Astrocyte (in vitro differentiated cells and primary cell): ENCODE results near the gene RALY.

Experiments
- EZH2 ChIP-seq: IDR thresholded peaks from 2 replicates; pipeline ENCODE4 v1.6.1; 2012; ENCODE audit warnings: mild to moderate bottlenecking, low read length, inconsistent platforms; ENCODE audit not compliant: insufficient read depth
- TF ChIP-seq, protein P1 (sequence below): IDR thresholded peaks from 2 replicates; pipeline ENCODE4 v1.5.1; 2011; ENCODE audit warnings: low read depth, mild to moderate bottlenecking, inconsistent platforms, low read length, moderate library complexity; ENCODE audit not compliant: insufficient read depth

DNA sequence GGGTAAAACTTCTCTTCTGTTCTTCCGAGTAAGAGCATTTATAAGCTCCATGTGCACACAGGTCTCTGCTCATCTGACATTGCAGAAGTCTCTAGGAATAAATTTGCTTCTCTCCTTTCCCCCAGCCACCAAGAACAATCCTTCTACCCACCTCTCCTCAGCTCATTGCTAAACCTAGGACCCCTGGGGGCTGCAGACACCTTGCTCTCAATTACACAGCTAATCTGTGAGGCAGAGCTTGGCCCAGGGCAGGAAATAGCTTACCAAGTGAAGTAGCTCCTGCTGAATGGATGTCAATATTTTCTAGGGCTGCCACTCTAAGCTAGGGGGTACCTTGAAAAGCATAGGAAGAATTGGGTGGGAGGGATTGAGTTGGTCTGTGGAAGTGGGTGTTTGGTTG lies 74.3 kb downstream of the RALY start:
- TF ChIP-seq, protein P1, sequence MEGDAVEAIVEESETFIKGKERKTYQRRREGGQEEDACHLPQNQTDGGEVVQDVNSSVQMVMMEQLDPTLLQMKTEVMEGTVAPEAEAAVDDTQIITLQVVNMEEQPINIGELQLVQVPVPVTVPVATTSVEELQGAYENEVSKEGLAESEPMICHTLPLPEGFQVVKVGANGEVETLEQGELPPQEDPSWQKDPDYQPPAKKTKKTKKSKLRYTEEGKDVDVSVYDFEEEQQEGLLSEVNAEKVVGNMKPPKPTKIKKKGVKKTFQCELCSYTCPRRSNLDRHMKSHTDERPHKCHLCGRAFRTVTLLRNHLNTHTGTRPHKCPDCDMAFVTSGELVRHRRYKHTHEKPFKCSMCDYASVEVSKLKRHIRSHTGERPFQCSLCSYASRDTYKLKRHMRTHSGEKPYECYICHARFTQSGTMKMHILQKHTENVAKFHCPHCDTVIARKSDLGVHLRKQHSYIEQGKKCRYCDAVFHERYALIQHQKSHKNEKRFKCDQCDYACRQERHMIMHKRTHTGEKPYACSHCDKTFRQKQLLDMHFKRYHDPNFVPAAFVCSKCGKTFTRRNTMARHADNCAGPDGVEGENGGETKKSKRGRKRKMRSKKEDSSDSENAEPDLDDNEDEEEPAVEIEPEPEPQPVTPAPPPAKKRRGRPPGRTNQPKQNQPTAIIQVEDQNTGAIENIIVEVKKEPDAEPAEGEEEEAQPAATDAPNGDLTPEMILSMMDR = no peak
- TF ChIP-seq EZH2 = no peak
